GM19372 (cell line): ENCODE measurements around the gene VPS11.

Experiments
- ATAC-seq: cut with Tn5 transposase; IDR thresholded peaks from one replicate; pipeline ENCODE4 v1.9.1; 2021; ENCODE audit warnings: mild to moderate bottlenecking, low read depth, moderate library complexity; ENCODE audit not compliant: unreplicated experiment

VPS11 gene

GRCh38 chr11:119077839-119078238 is 10.2 kb downstream of the VPS11 start:
- ATAC-seq: no peak

- no peak for ATAC-seq
Measured at GRCh38 chr11:119078675-119079420, 11.2 kb downstream of the VPS11 start.

- no peak for ATAC-seq
Measured at GRCh38 chr11:119081682-119082260, 14.2 kb downstream of the VPS11 start.

- ATAC-seq: peak; percentile 91
Measured at GRCh38 chr11:119084663-119085436, 17.2 kb downstream of the VPS11 start, which contains the start of gene HMBS. Gene HMBS, plus strand, starts transcription at chr11:119084881. Its CDS starts 153 bp downstream, at chr11:119085034.

- peak; percentile 10 for ATAC-seq
Measured at GRCh38 chr11:119085437-119085847, 17.8 kb downstream of the VPS11 start.

- ATAC-seq: no peak
Measured at GRCh38 chr11:119087123-119087522, 19.5 kb downstream of the VPS11 start.

- no peak for ATAC-seq
Measured at GRCh38 chr11:119087747-119088241, 20.2 kb downstream of the VPS11 start.

- ATAC-seq: no peak
Measured at GRCh38 chr11:119088406-119088805, 20.8 kb downstream of the VPS11 start.

- ATAC-seq: no peak
Measured at GRCh38 chr11:119089319-119089718, 21.7 kb downstream of the VPS11 start.

- no peak for ATAC-seq
Measured at GRCh38 chr11:119091178-119091577, 23.6 kb downstream of the VPS11 start.

- ATAC-seq: no peak
Measured at GRCh38 chr11:119091966-119092879, 24.6 kb downstream of the VPS11 start.

GRCh38 chr11:119092880-119093842 is 25.5 kb downstream of the VPS11 start:
- ATAC-seq: no peak

- peak; percentile 6 for ATAC-seq
Measured at GRCh38 chr11:119093942-119094815, 26.6 kb downstream of the VPS11 start.

- peak; percentile 30 for ATAC-seq
Measured at GRCh38 chr11:119094816-119095065, 27.1 kb downstream of the VPS11 start.

- ATAC-seq: peak; percentile 81
Measured at GRCh38 chr11:119095066-119095880, 27.7 kb downstream of the VPS11 start.

- ATAC-seq: no peak
Measured at GRCh38 chr11:119099711-119100110, 32.1 kb downstream of the VPS11 start.

GRCh38 chr11:119100246-119100970 is 32.8 kb downstream of the VPS11 start:
- no peak for ATAC-seq
